ENCODE results near the gene SLMAP.

DNA sequence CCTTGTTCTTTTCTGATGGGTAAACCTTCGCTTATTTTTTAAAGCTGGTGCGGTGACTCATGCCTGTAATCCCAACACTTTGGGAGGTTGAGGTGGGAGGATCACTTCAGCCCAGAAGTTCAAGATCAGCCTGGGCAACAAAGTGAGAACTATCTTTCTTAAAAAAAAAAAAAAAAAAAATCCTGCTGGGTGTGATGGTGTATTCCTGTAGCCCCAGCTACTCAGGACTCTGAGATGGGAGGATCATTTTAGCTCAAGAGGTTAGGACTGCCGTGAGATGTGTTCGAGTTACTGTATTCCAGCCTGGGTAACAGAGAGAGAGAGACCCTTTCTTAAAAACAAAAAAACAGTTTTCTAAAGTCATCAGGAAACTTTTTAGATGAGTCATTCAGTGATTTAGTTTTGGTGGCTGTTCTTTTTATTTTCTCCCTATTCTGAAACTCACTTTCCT lies 37.7 kb downstream of the SLMAP start:
- no peak for TF ChIP-seq EZH2 (IDR thresholded peaks at IDR 0.05; ENCODE audit: low read length)
- TF ChIP-seq, protein P1, sequence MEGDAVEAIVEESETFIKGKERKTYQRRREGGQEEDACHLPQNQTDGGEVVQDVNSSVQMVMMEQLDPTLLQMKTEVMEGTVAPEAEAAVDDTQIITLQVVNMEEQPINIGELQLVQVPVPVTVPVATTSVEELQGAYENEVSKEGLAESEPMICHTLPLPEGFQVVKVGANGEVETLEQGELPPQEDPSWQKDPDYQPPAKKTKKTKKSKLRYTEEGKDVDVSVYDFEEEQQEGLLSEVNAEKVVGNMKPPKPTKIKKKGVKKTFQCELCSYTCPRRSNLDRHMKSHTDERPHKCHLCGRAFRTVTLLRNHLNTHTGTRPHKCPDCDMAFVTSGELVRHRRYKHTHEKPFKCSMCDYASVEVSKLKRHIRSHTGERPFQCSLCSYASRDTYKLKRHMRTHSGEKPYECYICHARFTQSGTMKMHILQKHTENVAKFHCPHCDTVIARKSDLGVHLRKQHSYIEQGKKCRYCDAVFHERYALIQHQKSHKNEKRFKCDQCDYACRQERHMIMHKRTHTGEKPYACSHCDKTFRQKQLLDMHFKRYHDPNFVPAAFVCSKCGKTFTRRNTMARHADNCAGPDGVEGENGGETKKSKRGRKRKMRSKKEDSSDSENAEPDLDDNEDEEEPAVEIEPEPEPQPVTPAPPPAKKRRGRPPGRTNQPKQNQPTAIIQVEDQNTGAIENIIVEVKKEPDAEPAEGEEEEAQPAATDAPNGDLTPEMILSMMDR (optimal IDR thresholded peaks at IDR 0.05 in 1 of 3, IDR thresholded peaks at IDR 0.05 in 1 of 3, conservative IDR thresholded peaks at IDR 0.05 in 1 of 3; ENCODE audit: extremely low read depth in 1 of 3, insufficient read depth in 2 of 3, low read length in 3 of 3) = no peak
